NOMO-1 treated with dmso at 0.1 percent for 144 hours (cell line): ENCODE measurements around the gene MEGF6.

Source experiments
- DNase-seq: peaks from one replicate; lab custom pipeline; 2025; ENCODE audit not compliant: unreplicated experiment; lab: John Stamatoyannopoulos, UW

MEGF6 gene

GRCh38 chr1:3475839-3476573, 135.3 kb downstream of the MEGF6 start:
- no peak for DNase-seq

GRCh38 chr1:3474421-3474820, 136.9 kb downstream of the MEGF6 start:
- DNase-seq: no peak

GRCh38 chr1:3474016-3474415, 137.3 kb downstream of the MEGF6 start:
- no peak for DNase-seq

- DNase-seq: no peak
Observed at GRCh38 chr1:3473381-3473844, 137.9 kb downstream of the MEGF6 start.

DNA sequence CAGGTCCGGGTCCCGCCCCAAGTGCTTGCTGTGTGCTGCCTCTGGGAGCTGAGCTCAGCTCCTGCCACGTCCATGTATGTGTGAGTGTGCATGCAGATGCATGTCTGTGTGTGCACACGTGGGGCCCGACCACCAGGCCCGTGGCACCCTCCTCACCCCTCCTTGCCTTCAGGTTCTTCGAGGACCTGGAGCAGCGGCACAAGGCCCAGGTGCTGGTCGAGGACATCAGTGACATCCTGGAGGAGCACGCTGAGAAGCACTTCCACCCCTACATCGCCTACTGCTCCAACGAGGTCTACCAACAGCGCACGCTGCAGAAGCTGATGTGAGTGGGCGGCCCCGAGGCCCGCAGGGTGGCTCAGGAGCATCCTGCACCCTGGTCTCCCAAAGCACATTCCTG, 138.4 kb downstream of the MEGF6 start:
- DNase-seq: no peak

DNA sequence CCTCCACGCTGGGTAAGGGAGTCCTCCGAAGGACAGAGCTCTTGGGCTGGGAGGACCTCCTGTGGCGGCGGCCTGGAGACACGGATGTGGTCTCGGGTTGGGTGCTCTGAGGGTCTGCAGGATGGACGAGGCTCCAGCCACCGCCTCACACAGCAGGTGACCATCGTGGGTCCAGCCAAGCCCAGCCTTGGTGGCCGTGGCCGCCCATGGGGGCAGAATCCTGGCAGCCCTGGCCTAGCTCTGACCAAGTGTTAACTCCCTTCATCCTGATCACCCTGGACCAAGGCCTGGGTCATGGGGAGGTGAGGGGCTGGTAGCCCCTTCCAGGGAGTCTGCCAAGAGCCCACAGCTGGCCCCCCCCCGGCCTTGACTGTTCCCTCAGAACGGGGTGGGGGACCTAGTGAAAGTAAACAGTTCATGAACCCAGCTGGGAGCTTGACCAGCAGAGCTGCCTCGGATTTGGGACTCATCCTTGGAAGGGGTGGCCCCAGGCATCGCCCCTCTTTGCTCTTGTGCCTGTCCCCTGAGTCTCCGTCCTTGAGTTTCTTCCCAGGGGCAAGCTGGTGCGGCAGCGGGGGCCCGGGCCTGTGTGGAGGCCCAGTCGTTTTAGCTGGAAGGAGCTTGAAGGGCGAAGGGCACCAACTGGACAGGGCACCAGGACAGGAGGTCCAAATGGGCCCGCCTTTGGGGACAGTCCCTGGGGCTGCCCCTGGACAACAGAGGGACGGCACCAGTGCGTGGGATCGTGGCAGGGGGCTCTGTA, 139.0 kb downstream of the MEGF6 start:
- DNase-seq: no peak

- no peak for DNase-seq
Observed at GRCh38 chr1:3471356-3472087, 139.8 kb downstream of the MEGF6 start.

- no peak for DNase-seq
Observed at GRCh38 chr1:3470650-3471355, 140.5 kb downstream of the MEGF6 start.

- DNase-seq: no peak
Observed at GRCh38 chr1:3469849-3470649, 141.3 kb downstream of the MEGF6 start.

DNA sequence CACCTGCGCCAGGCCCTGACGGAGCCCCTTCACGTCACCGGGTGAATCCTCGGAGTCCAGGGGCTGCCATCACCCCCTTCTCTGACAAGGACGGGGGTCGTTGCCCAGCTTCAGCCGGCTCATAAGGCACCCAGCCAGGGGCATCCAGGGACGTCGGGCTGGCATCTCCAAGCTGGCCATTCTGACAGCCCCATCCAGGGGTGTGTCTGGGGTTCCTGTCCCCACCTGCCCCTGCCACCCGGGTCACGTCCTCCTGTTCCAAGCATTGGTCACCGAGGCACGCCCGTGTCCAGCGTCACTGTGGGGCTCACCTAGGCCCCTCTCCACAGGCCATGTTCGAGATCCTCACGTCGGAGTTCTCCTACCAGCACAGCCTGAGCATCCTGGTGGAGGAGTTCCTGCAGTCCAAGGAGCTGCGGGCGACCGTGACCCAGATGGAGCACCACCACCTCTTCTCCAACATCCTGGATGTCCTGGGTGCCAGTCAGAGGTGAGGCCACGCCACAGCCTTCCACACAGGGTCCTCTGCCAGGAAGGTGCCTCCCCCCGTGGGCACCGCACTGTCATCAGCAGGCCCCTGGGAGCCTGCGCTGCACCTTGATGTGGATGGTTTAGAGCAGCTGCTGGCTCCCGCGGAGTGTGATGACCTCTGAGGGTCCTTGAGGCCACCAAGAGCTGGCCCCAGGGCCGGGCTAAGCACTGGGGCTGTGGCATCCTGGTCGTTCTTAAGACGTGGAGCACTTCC, 142.0 kb downstream of the MEGF6 start:
- no peak for DNase-seq

- DNase-seq: no peak
Observed at GRCh38 chr1:3468236-3469103, 142.8 kb downstream of the MEGF6 start.

GRCh38 chr1:3467096-3468036, 143.9 kb downstream of the MEGF6 start:
- no peak for DNase-seq

DNA sequence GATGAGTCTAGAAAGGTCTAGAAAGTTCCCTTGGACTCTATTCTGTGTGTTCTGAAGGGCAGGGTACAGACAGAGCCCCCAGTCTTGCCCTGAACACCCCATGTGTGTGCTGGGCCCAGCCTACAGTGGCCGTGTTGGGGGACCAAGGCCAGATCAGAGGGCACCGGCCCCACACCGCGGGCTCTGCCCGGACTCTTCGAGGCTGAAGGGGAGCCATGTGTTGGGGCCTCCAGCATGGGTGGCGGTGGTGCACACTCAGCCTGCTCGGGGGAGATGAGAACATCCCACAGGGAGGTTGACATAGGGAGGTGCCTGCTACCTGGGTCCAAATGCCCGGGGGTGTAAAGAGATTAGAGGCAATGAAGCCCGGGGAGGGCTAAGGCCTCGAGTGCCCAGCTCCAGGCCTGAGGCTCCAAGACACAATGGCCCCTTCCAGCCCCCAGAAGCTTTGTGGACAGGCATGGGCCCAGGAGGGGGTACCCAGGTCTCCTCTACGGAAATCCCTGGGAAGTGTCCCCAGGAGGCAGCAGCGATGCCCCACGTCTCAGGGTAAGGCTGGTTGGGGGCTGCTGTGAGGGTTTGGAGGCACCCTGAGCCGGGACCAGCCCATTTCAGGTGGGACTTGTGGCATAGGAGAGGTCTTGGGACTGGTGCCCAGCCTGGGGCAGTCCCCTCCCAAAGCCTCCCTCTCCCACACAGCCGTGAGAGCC, 144.8 kb downstream of the MEGF6 start:
- no peak for DNase-seq

- DNase-seq: no peak
Observed at GRCh38 chr1:3465935-3466321, 145.4 kb downstream of the MEGF6 start.

GRCh38 chr1:3465091-3465934, 146.0 kb downstream of the MEGF6 start:
- no peak for DNase-seq

DNA sequence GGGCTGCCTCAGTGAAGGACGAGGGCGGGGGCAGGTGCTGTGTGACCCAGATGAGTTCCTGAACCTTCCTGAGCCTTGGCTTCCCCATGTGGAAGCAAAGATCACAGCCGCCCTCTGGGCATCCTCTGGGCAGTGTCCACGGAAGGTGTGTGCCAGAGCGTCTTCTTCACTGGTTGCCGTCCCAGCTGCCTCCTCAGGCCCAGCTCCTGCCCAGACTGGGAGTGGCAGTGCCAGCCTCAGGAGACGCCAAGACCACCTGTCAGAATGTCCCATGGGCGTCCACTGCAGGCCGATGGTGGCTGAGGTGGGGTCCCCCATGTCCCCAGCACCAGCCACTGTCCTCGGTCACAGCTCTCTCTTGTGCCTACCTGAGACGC, 146.7 kb downstream of the MEGF6 start:
- DNase-seq: no peak
